ENCODE measurements around the gene SPA17.

Gene SPA17

DNA sequence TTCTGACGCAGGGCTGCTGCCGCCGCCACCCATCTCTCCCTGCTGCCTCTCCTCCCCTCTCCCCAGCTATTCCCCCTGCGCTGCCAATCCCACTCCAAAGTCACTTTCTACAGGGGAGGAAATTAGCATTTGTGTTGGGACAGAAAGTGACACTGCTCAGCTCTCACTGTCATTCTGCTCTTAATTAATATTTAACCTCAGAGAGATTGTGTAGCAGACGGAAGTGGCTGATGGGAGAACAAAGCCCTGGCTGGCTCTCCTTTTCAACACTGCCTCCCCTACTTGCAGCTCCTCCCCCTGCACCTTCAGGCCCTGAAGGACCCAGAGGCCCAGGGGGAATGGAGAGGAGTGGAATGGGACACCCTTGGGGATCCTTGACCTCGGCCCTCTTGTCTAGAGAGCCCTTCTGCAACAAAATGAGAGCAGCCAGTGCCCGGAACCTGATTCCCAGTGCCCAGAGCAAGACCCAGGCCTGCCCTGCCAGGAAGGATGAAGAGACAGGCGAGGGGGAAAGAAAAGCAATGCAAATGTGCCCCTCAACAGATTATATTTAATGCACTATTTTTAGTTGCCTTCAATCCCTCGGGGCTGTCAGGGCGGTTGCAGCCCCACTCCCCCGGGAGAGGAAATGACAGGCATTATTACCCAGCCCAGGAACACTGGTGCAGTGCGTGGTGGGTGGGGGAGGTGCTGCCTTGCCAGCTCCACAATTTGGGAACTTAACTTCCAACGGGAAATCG lies 51.4 kb downstream of the SPA17 start:
- no peak for DNase-seq (ENCODE audit: low read depth)

DNA sequence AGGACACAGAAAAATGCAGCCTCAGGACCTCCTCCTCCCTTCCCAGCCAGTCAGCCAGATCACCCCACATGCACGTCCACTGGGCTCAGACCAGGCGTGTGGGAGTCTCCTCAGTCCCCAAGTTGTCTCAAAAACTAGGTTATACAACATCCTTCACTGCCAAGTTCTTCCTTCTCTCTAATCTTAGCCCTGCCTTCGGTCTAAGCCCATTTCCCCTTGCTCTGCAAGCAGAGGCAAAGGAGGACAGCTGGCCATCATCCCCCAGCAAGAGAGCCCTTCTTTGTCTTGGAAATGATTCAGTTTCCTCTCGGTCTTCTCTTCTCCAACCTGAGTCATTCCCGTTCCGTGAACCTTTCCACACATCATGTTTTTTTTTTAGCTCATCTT lies 52.0 kb downstream of the SPA17 start:
- DNase-seq (ENCODE audit: low read depth), result peak; percentile 75

DNA sequence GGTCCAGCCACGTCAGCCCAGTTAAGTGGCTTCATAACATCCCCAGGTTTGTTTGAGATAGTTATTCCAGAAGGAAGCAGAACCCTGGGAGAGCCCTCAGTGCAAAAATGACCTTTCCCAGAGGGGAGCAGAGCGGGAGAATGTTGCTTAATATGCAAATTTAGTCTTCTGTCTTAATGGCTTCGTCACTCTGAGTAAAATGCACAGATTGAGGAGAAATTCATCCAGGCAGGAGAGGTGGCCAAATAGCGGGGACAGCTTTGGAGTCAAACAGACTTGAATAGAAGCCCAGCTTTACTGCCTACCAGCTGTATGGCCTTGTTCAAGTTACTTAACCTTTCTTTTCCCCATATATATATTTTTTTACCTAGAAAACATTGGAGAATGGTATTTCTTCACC lies 53.8 kb downstream of the SPA17 start:
- DNase-seq (ENCODE audit: low read depth), result no peak

DNA sequence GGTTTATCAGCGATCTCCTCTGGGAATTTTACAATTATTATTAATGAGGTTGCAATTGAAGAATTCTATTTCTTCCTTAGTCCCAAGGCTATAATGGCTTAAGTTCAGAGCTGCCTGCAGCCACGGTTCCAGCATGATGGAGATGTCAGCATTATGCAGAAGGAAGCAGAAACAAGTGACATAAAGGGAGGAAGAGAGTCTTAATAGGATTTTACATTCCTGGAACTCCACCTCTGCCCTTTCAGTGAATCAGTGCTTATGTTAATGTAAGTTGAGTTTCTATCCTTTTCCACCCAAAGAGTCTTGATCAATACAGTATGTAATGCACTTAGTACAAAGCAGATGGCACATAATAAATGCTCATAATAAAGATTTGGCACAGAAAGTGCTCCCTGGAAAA lies 54.4 kb downstream of the SPA17 start:
- DNase-seq (ENCODE audit: low read depth), result no peak

DNA sequence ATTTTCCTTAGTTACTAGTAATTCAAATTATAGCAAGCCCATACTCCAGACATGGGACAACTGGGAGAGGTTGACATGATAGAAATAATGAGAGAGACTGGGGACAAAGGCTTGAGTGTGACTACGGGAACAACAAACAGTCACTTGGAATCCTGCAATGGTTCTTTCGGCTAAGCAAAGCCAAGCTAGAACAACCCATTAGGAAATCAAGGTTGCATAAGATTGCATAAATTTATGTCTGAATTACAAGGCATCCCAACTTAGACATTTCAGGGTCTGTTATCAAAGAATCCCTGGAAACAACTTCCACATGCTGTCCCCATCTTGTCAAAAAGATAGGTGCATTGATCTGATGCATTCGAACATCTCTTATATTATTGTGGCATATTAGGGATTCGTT lies 55.9 kb downstream of the SPA17 start:
- no peak for DNase-seq (ENCODE audit: low read depth)

DNA sequence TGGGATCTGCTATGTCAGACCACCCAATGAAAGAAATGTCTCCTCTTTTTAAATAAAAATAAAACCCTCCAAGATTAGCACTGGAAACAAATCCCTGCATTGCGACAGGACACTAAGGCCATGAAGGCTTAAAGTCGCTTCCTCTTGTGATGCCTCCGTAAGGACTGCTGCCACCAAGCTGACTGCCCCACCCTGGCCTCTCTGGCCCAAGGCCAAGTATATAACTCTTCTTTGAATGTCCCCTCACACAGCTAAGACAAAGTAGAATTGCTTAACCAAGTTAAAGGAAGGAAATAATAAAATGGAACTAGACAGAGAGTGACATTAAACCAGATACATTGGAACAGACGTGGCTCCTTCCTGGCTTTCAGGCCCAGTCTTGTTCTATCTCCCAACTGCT lies 58.5 kb downstream of the SPA17 start:
- DNase-seq (ENCODE audit: low read depth), result no peak

DNA sequence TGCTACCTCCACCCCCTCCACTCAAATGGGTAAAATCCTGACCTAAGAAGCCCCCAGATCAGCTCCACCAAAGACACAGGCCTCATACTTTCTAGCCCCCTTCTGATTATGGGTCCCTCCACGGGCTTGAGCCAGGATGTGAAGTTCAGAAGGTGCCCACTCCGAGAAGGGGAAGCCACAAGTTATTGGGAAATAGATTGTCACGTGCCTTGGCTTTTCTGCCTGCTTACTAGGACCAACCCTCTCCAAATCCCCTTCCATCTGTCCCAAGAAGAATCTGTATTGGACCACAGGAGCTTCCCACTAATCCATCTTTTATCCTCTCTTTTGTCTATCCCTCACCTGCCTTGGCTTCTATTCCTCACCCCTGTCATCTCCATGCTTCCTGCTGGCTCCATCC lies 63.0 kb downstream of the SPA17 start:
- no peak for DNase-seq (ENCODE audit: low read depth)

DNA sequence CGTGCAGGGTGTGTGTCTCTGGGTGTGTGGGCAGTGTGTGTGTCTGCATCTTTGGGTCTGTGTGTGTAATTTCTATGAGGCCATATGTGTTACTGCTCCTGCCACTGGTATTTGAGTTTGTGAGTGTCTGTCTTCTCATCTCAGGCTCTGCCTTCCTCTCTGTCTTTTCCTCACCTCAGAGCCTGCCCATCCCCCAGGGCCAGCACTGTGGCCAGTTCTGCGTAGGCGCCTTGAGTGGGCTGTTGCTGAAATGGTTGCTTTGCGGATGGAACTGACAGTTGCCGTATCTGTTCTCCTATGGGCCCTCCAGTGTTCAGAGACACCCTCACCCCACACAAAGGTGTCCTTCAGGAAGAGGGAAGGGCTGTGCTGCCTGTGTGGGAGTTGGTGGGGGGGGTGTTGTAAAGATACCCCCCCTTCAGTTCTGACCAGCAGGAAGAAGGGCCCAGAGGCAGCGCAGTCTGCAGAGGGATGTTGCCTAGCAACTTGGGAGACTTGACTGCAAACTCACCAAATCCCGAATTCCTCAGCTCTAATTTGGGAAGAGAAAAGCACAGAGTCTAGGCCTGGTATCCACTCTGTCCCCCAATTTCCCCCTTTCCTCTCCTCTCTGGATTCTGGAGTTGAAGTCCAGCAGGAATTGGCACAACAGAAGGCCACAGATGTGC lies 64.1 kb downstream of the SPA17 start:
- no peak for DNase-seq (ENCODE audit: low read depth)

DNA sequence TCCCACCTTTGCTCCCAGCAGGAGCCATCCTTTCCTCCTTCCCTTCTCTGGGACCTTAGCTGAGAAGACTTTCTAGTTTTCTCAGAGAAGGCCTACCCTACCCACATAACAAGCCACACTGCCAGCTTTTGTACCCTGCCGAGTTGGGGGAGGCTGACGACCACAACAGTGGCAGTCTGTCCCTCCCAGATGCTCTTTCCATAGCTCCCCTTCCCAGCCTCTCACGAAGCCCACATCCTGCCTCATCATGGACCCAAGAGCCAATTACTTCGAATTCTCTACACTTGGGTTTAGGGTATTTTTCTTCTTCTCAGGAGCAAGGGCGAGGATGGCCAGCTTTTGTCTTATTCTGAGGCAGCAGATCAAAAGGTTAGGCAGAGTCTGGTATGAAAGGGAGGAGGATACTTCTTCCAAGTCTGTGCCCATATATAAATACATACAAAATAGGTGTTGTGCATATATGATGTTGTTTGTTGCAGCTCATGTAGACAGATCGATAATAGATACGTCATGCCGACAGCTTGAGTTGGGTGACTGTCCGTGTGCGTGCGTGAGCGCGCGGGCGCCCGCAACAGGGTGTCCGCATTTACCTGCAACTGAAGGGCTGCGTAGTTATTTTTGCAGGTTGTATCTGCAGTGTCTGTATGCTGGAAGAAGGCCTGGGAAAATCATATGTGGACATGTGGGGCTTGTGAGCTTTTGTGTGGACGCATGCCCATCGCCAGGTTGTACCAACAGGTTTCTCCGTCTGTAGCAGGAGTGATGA lies 65.2 kb downstream of the SPA17 start:
- DNase-seq (ENCODE audit: low read depth), result no peak

DNA sequence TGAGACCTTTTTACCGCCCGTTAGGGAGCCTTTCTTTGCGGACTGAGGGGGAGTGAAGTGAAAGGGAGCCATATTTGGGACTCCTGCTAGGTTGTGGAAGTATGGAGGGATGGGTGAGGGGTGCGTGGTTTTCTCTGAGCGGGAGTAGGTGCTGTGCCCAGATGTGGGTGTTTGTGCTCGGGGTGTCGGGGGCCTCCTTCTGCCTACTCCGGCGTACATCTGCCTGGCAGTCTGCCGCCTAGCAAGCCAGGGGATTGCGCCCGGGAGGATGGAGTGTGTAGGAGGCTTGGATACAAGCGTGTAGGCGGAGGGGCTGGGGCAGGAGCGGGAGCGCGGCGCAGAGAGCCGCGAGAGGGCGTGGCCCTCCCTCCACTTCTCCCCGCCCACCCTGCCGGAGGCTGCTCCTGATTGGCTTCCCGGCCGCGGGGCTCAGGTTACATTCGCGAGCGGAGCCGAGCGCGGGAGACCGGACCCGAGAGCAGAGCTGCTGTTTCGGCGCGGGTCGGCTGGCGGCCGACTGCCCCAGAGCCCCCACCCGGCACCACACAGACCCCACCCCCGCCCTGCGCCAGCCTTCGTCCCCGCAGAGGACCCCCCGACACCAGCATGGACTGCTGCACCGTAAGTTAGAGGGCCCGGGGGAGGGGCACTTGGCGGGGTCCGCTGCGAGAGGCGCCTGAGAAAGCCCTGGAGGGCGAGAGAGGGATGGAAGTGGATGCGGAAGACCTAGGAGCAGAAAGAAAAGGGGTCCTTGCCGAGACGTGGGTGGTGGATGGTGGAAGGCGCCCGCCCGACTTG lies 66.0 kb downstream of the SPA17 start, which contains the start of gene NRGN:
Gene NRGN, plus strand, starts transcription at position 464 of the 798 bp plus-strand sequence. Its CDS starts 143 bp downstream, at position 607.
- DNase-seq (ENCODE audit: low read depth), result peak; percentile 93

DNA sequence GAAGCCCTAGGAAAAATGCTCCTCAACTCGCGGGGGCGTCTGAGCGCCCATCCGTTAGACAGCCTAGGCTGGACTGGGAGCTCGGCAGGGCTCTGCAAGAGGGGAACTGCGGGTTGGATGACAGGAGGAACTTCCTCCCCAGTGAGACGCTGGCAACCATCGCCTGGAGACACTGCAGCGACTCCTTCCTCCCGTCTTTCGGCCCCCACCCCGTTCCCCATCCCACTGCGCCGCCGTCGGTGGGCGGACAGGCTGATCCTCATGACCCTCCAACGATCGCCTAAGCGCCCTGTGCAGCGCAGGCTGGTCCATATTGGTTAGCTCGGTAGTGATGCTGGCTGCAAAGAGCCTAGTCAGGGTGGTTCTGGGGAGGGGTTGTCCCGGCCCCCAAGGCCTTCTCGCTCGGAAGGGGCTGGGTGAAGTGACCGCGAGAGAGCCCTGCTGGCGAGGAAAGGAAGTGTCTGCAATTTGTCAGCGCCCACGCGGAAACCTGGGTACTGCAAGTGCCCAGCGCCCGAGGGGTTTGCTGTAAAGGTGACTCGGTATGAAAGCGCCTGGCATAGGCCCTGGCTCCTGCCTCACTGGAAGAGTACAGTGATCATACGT lies 66.7 kb downstream of the SPA17 start:
- peak; percentile 62 for DNase-seq (ENCODE audit: low read depth)

DNA sequence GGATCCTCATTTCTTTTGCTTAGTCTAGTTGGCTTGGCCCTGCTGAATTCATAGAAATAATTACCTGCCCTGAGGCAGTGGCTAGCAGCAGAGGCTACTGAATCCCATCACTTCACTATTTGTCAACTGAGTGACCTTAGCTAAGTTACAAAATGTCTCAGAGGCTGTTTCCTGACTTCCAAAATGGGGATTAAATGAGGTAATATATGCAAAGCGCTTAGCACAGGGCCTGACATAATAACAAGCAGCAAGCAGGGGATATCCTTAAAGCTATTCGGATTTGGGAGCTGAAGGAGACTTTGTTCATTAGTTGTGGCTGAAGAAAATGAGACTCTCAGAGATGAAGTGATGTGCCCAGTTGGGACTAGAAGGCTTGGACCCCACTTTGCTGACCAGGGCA lies 68.9 kb downstream of the SPA17 start:
- no peak for DNase-seq (ENCODE audit: low read depth)

DNA sequence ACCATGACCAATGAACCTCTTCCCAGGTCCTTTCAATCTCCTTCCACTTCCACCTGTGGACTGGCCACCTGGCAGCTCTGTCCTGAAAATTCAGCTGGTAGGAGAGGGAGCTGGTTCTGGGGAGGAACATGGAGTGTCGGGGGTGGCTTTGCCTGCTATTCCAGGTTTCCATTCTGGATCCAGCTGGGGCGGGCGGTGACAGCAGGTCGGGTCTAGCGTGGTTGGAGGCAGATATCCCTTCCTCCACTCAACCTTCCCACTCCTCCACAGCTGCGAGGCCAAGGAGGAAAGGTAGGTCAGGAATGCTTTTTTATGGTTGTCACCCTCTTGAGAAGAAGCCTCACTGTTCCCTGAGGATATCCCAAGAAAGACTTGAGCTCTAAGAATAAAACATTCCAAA lies 69.3 kb downstream of the SPA17 start:
- no peak for DNase-seq (ENCODE audit: low read depth)

DNA sequence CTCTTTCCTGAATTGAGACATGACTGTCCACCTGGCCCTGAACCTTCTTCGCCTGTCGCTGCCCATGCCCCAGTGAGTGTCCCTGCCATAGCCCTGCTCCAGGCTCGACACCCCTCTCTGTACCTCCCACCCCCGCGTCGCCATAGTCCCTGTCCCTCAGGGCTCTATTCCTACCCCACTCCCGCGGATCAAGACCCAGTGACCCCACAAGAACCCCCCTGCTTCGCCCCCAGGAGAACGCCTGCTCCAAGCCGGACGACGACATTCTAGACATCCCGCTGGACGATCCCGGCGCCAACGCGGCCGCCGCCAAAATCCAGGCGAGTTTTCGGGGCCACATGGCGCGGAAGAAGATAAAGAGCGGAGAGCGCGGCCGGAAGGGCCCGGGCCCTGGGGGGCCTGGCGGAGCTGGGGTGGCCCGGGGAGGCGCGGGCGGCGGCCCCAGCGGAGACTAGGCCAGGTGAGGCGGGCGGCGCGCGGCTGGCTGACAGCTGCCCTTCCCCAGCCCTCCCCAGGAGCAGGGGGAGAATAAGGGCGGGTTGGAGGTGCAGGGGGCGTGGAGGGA lies 71.6 kb downstream of the SPA17 start:
- DNase-seq (ENCODE audit: low read depth), result no peak

DNA sequence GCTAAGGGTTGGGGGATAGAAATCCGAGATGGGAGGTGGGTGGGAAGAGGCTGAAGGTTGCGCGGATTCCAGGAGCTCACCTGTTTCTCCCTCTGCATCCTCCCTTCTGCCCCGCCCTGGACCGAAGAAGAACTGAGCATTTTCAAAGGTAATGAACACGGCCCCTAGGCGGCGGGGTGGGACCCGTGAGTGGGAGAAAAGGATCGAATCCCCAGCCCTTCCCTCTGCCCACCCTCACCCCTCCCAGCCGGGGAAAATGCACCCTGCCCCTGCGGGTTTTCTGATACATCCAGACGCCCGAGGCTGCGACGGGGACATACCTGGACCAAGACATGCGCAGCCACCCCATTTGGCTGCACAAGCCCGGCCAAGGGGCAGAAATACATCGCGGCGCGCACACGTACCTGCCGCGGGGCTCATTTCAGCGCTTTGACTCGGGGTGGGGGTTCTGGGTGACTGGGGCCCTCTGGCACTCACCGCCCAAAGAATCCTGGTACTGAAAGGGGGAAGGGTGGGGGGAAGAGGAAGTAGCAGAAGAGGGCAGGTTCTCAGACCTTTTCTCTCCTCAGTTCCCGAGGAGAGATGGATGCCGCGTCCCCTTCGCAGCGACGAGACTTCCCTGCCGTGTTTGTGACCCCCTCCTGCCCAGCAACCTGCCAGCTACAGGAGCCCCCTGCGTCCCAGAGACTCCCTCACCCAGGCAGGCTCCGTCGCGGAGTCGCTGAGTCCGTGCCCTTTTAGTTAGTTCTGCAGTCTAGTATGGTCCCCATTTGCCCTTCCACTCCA lies 72.3 kb downstream of the SPA17 start:
- DNase-seq (ENCODE audit: low read depth), result no peak

DNA sequence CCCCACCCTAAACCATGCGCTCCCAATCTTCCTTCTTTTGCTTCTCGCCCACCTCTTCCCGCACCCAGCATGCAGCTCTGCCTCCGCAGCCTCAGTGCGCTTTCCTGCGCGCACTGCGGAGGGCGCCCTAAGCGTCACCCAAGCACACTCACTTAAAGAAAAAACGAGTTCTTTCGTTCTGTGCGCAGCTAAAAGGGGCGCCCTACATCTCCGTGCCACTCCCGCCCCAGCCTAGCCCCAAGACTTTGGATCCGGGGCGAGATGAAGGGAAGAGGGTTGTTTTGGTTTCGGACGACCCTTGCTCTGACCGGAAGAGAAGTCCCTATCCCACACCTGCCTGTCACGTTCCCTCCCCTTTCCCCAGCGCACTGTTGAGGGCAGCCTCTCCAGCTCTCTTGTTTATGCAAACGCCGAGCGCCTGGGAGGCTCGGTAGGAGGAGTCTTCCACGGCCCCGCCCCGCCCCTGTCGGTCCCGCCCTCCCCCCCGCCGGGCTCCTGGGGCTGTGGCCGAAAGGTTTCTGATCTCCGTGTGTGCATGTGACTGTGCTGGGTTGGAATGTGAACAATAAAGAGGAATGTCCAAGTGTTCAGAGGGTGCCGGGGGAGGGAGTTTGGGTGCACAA lies 73.0 kb downstream of the SPA17 start:
- peak; percentile 92 for DNase-seq (ENCODE audit: low read depth)
